Glomerular endothelial cell (primary cell): ENCODE measurements around the gene TMEM108. TPM values are rescaled to one million over a fixed set of nuclear protein-coding genes. Genes with fewer than 3 reads are reported as not detected.

ENCODE experiments used
- DNase-seq: peaks from one replicate; pipeline ENCODE4 v3.0.0-alpha.2; 2011; ENCODE audit warnings: low read depth, low spot score; ENCODE audit errors: extremely low read depth
- total RNA-seq: library from RNA; depleted of rRNA; stranded (reverse); fragments of >200 nt; gene quantifications from 2 replicates; pipeline ENCODE4 v1.2.3, GENCODE V29; 2015

Gene TMEM108
- total RNA-seq, 1 donor from 2014 or later, result 0.53 TPM

- DNase-seq, result no peak
These were observed 338.6 kb downstream of the TMEM108 start for GRCh38 chr3:133376810-133377209.

- DNase-seq, result peak; percentile 29
These were observed 339.2 kb downstream of the TMEM108 start for GRCh38 chr3:133377396-133377795.

- no peak for DNase-seq
These were observed 341.7 kb downstream of the TMEM108 start for GRCh38 chr3:133379926-133380325.

GRCh38 chr3:133380481-133381225 lies 342.5 kb downstream of the TMEM108 start:
- no peak for DNase-seq

GRCh38 chr3:133381346-133382109 lies 343.3 kb downstream of the TMEM108 start:
- DNase-seq, result no peak

GRCh38 chr3:133383175-133383574 lies 345.0 kb downstream of the TMEM108 start:
- no peak for DNase-seq

GRCh38 chr3:133383741-133384140 lies 345.6 kb downstream of the TMEM108 start:
- no peak for DNase-seq

- peak; percentile 37 for DNase-seq
These were observed 346.3 kb downstream of the TMEM108 start for GRCh38 chr3:133384331-133385027.

- DNase-seq, result no peak
These were observed 348.7 kb downstream of the TMEM108 start for GRCh38 chr3:133386876-133387275.

GRCh38 chr3:133387341-133387740 lies 349.1 kb downstream of the TMEM108 start:
- no peak for DNase-seq

GRCh38 chr3:133388696-133389395 lies 350.7 kb downstream of the TMEM108 start:
- no peak for DNase-seq

GRCh38 chr3:133390715-133391114 lies 352.5 kb downstream of the TMEM108 start:
- DNase-seq, result no peak

GRCh38 chr3:133393204-133393603 lies 355.0 kb downstream of the TMEM108 start:
- no peak for DNase-seq

GRCh38 chr3:133393691-133394474 lies 355.7 kb downstream of the TMEM108 start:
- no peak for DNase-seq

- no peak for DNase-seq
These were observed 356.5 kb downstream of the TMEM108 start for GRCh38 chr3:133394561-133395311.

- no peak for DNase-seq
These were observed 358.7 kb downstream of the TMEM108 start for GRCh38 chr3:133396906-133397305.

- no peak for DNase-seq
These were observed 361.9 kb downstream of the TMEM108 start, which contains the start of gene BFSP2 for GRCh38 chr3:133400006-133400515. Gene BFSP2, plus strand, starts transcription at chr3:133400056. Its CDS starts 28 bp downstream, at chr3:133400084.

- DNase-seq, result no peak
These were observed 363.4 kb downstream of the TMEM108 start for GRCh38 chr3:133401374-133402135.
